HG03520 (cell line): ENCODE data around the gene TESK1.
A peak's percentile ranks its signal among the peaks of the same experiment; 100 is the strongest.

Source experiments
- ATAC-seq: cut with Tn5 transposase; IDR thresholded peaks from one replicate; pipeline ENCODE4 v1.9.1; 2021; ENCODE audit warnings: mild to moderate bottlenecking, moderate library complexity; ENCODE audit not compliant: unreplicated experiment

Gene TESK1

GRCh38 chr9:35604578-35605350 is at the start of gene TESK1:
TSS of gene TESK1 (plus strand) at chr9:35605262. CDS start at chr9:35605620, 358 bp downstream.
- ATAC-seq, result peak; percentile 33

GRCh38 chr9:35555881-35556280 is 49.2 kb upstream of the TESK1 start:
- ATAC-seq, result no peak

GRCh38 chr9:35556776-35557175 is 48.3 kb upstream of the TESK1 start:
- ATAC-seq, result no peak

GRCh38 chr9:35557320-35557719 is 47.7 kb upstream of the TESK1 start:
- no peak for ATAC-seq

GRCh38 chr9:35558185-35558584 is 46.9 kb upstream of the TESK1 start:
- ATAC-seq, result no peak

- no peak for ATAC-seq
Measured at GRCh38 chr9:35559792-35560530, 45.1 kb upstream of the TESK1 start.

- no peak for ATAC-seq
Measured at GRCh38 chr9:35560625-35561337, 44.3 kb upstream of the TESK1 start.

- ATAC-seq, result no peak
Measured at GRCh38 chr9:35561468-35562261, 43.4 kb upstream of the TESK1 start.

GRCh38 chr9:35562895-35563780 is 41.9 kb upstream of the TESK1 start:
- no peak for ATAC-seq

- ATAC-seq, result no peak
Measured at GRCh38 chr9:35563791-35564197, 41.3 kb upstream of the TESK1 start.

- no peak for ATAC-seq
Measured at GRCh38 chr9:35564658-35565061, 40.4 kb upstream of the TESK1 start.

GRCh38 chr9:35566417-35566816 is 38.6 kb upstream of the TESK1 start:
- ATAC-seq, result no peak

- no peak for ATAC-seq
Measured at GRCh38 chr9:35568196-35568595, 36.9 kb upstream of the TESK1 start.

- ATAC-seq, result no peak
Measured at GRCh38 chr9:35569206-35569605, 35.9 kb upstream of the TESK1 start.

- ATAC-seq, result no peak
Measured at GRCh38 chr9:35570709-35571504, 34.2 kb upstream of the TESK1 start.

GRCh38 chr9:35574578-35575122 is 30.4 kb upstream of the TESK1 start:
- no peak for ATAC-seq

GRCh38 chr9:35575478-35575877 is 29.6 kb upstream of the TESK1 start:
- no peak for ATAC-seq

GRCh38 chr9:35577486-35577885 is 27.6 kb upstream of the TESK1 start:
- no peak for ATAC-seq

GRCh38 chr9:35579130-35579529 is 25.9 kb upstream of the TESK1 start:
- ATAC-seq, result no peak
